Keratinocyte (primary cell): ENCODE results near the gene NCKAP1.

Experiments
- EZH2 ChIP-seq: IDR thresholded peaks from one replicate; pipeline ENCODE4 v1.6.1; 2012; ENCODE audit warnings: inconsistent platforms, mild to moderate bottlenecking, low read length, moderate library complexity
- TF ChIP-seq, protein P1 (sequence below), 3 experiments: IDR thresholded peaks in 1 of 3; conservative IDR thresholded peaks in 1 of 3; optimal IDR thresholded peaks in 1 of 3; 2 replicates in 2 of 3; 3 replicates in 1 of 3; pipeline versions ENCODE3 to v1.5.1; 2011; ENCODE audit warnings: low read length in 3 of 3, mild to moderate bottlenecking in 3 of 3, moderate library complexity in 2 of 3, control low read depth in 1 of 3, inconsistent platforms in 1 of 3; ENCODE audit not compliant: insufficient read depth in 2 of 3; ENCODE audit errors: extremely low read depth in 1 of 3

GRCh38 chr2:183035954-183036669 lies 2.1 kb downstream of the NCKAP1 start:
- TF ChIP-seq, protein P1, sequence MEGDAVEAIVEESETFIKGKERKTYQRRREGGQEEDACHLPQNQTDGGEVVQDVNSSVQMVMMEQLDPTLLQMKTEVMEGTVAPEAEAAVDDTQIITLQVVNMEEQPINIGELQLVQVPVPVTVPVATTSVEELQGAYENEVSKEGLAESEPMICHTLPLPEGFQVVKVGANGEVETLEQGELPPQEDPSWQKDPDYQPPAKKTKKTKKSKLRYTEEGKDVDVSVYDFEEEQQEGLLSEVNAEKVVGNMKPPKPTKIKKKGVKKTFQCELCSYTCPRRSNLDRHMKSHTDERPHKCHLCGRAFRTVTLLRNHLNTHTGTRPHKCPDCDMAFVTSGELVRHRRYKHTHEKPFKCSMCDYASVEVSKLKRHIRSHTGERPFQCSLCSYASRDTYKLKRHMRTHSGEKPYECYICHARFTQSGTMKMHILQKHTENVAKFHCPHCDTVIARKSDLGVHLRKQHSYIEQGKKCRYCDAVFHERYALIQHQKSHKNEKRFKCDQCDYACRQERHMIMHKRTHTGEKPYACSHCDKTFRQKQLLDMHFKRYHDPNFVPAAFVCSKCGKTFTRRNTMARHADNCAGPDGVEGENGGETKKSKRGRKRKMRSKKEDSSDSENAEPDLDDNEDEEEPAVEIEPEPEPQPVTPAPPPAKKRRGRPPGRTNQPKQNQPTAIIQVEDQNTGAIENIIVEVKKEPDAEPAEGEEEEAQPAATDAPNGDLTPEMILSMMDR (optimal IDR thresholded peaks at IDR 0.05 in 1 of 3, IDR thresholded peaks at IDR 0.05 in 1 of 3, conservative IDR thresholded peaks at IDR 0.05 in 1 of 3; ENCODE audit: extremely low read depth in 1 of 3, insufficient read depth in 2 of 3, low read length in 3 of 3): no peak
- no peak for TF ChIP-seq EZH2
